Keratinocyte (primary cell): ENCODE measurements around the gene GNA14.

Source experiments
- EZH2 ChIP-seq: IDR thresholded peaks from one replicate; pipeline ENCODE4 v1.6.1; 2012; ENCODE audit warnings: inconsistent platforms, mild to moderate bottlenecking, low read length, moderate library complexity
- TF ChIP-seq, protein P1 (sequence below), 3 experiments: IDR thresholded peaks in 1 of 3; conservative IDR thresholded peaks in 1 of 3; optimal IDR thresholded peaks in 1 of 3; 2 replicates in 2 of 3; 3 replicates in 1 of 3; pipeline versions ENCODE3 to v1.5.1; 2011; ENCODE audit warnings: low read length in 3 of 3, mild to moderate bottlenecking in 3 of 3, moderate library complexity in 2 of 3, control low read depth in 1 of 3, inconsistent platforms in 1 of 3; ENCODE audit not compliant: insufficient read depth in 2 of 3; ENCODE audit errors: extremely low read depth in 1 of 3

- TF ChIP-seq, protein P1, sequence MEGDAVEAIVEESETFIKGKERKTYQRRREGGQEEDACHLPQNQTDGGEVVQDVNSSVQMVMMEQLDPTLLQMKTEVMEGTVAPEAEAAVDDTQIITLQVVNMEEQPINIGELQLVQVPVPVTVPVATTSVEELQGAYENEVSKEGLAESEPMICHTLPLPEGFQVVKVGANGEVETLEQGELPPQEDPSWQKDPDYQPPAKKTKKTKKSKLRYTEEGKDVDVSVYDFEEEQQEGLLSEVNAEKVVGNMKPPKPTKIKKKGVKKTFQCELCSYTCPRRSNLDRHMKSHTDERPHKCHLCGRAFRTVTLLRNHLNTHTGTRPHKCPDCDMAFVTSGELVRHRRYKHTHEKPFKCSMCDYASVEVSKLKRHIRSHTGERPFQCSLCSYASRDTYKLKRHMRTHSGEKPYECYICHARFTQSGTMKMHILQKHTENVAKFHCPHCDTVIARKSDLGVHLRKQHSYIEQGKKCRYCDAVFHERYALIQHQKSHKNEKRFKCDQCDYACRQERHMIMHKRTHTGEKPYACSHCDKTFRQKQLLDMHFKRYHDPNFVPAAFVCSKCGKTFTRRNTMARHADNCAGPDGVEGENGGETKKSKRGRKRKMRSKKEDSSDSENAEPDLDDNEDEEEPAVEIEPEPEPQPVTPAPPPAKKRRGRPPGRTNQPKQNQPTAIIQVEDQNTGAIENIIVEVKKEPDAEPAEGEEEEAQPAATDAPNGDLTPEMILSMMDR (optimal IDR thresholded peaks at IDR 0.05 in 1 of 3, IDR thresholded peaks at IDR 0.05 in 1 of 3, conservative IDR thresholded peaks at IDR 0.05 in 1 of 3; ENCODE audit: extremely low read depth in 1 of 3, insufficient read depth in 2 of 3, low read length in 3 of 3) = no peak
- no peak for TF ChIP-seq EZH2
Measured at GRCh38 chr9:77600810-77601209, 47.3 kb downstream of the GNA14 start.
